ENCODE data around the gene UCK1.

Gene UCK1

GRCh38 chr9:131529597-131530545 lies 1.2 kb downstream of the UCK1 start:
- no peaks in the 10 kb centered on the region for H3K27me3 ChIP-seq (ENCODE audit: insufficient read depth, poor library complexity, severe bottlenecking)
- TF ChIP-seq SPI1 (IDR thresholded peaks at IDR 0.05; ENCODE audit: borderline replicate concordance, low read depth), result no peak
- TF ChIP-seq CTCF (IDR thresholded peaks at IDR 0.05; ENCODE audit: insufficient read depth, low read length), result no peak
- no peak for TF ChIP-seq GABPA (IDR thresholded peaks at IDR 0.05; ENCODE audit: low read depth)
- H3K4me3 ChIP-seq (replicated peaks; ENCODE audit: insufficient read depth, low read length), result peak overlapping the region; percentile 92
- no peak for DNase-seq (ENCODE audit: low read depth in 1 of 2, low spot score in 1 of 2)
- H3K27ac ChIP-seq (replicated peaks), result peak overlapping the region; percentile 53

- H3K27me3 ChIP-seq (ENCODE audit: insufficient read depth, poor library complexity, severe bottlenecking), result no peaks in the 10 kb centered on the region
- H3K27ac ChIP-seq (replicated peaks), result no peak overlapping the region
- no peak for DNase-seq (ENCODE audit: low read depth in 1 of 2, low spot score in 1 of 2)
- TF ChIP-seq CTCF (IDR thresholded peaks at IDR 0.05; ENCODE audit: insufficient read depth, low read length), result no peak
- TF ChIP-seq SPI1 (IDR thresholded peaks at IDR 0.05; ENCODE audit: borderline replicate concordance, low read depth), result no peak
- no peak for TF ChIP-seq GABPA (IDR thresholded peaks at IDR 0.05; ENCODE audit: low read depth)
- no peak overlapping the region for H3K4me3 ChIP-seq (replicated peaks; ENCODE audit: insufficient read depth, low read length)
Measured at GRCh38 chr9:131528886-131529505, 2.1 kb downstream of the UCK1 start.

- Histone ChIP-seq H3K27ac (replicated peaks) (no peak overlapping the region), H3K27me3 (ENCODE audit: insufficient read depth, poor library complexity, severe bottlenecking) (no peaks in the 10 kb centered on the region)
- DNase-seq (ENCODE audit: low read depth in 1 of 2, low spot score in 1 of 2), result no peak
Measured at GRCh38 chr9:131528186-131528585, 2.9 kb downstream of the UCK1 start.

More at GRCh38 chr9:131528186-131528585, 2.9 kb downstream of the UCK1 start:
- TF ChIP-seq CTCF (IDR thresholded peaks at IDR 0.05; ENCODE audit: insufficient read depth, low read length), result no peak
- no peak for TF ChIP-seq POLR2AphosphoS5 (IDR thresholded peaks at IDR 0.05; ENCODE audit: low read depth)
- no peak for TF ChIP-seq GABPA (IDR thresholded peaks at IDR 0.05; ENCODE audit: low read depth)
- TF ChIP-seq REST (IDR thresholded peaks at IDR 0.05; ENCODE audit: insufficient replicate concordance, low read depth), result no peak
- no peak for TF ChIP-seq SPI1 (IDR thresholded peaks at IDR 0.05; ENCODE audit: borderline replicate concordance, low read depth)
- no peak overlapping the region for H3K4me3 ChIP-seq (replicated peaks; ENCODE audit: insufficient read depth, low read length)
